Islet of Langerhans (tissue), 1 donor: ENCODE data around the gene PDPN.
"Not testable (repeated sequence)": the region's sequence is repeated elsewhere in the genome, so short reads cannot be mapped to it uniquely, and the experiment has no call there.

Source experiments
- FAIRE-seq: peaks from one replicate; lab custom pipeline; 2011; peaks lifted over from hg19 to GRCh38; lab: Jason Lieb, UNC

PDPN gene, protein sequence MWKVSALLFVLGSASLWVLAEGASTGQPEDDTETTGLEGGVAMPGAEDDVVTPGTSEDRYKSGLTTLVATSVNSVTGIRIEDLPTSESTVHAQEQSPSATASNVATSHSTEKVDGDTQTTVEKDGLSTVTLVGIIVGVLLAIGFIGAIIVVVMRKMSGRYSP

DNA sequence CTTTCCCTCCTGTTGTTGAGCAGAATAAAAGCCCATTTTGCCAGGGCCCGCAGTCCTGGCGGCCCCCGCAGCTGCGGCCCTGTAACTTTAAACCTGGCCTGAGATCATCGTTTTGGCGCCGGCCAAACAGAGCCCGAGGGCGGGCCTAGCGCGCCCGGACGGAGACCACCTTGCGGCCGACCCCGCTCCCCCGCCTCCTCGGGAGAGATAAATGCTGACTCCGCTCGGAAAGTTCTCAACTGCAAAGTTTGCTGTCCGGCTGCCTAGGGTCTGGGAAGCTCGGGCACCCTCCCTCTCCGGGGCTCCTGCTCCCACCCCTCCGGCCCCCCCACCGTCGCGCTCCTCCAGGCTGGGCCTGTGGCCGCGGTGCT, at the start of gene PDPN:
TSS of gene PDPN (plus strand) at position 238 of the 371 bp plus-strand sequence. CDS start 202 bp downstream, outside the sequence.
- no peak for FAIRE-seq

DNA sequence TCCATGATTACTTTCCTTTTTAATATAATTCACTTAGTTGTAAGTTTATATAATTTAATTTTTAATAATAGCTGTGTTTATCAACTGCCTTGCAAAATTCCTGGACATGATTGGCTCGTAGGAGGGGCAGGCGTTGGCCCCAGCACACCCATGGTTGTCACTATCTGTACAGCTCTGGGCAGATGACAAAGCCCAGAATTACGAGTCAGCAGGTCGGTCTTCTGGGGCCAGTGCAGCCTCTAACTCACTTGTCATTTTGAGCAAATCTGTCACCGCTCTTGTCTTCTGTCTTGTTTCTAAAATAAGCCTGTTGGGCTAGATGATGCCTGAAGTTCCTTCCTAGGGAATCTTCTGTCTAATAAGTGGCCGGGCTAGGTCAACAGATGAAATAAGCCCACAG, 48.4 kb upstream of the PDPN start:
- no peak for FAIRE-seq

DNA sequence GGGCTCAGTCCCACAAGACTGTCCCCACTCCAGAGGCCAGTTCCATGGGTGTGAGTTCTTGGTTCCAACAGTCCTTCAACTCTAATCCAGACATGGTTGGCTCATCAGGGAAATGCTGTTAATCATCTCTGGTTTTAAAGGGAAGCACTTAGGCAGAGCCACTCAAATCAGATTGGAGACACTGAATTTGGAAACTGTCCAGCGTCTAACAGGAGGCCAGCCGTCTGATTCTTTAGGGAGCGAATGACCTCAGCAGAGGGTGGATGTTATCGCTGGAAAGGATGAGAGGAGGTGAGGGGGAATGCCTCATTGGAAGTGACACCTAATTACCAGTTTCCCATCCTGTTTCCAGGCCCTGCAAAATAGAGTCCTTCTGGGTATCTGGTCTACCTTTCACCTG, 47.1 kb upstream of the PDPN start:
- no peak for FAIRE-seq

DNA sequence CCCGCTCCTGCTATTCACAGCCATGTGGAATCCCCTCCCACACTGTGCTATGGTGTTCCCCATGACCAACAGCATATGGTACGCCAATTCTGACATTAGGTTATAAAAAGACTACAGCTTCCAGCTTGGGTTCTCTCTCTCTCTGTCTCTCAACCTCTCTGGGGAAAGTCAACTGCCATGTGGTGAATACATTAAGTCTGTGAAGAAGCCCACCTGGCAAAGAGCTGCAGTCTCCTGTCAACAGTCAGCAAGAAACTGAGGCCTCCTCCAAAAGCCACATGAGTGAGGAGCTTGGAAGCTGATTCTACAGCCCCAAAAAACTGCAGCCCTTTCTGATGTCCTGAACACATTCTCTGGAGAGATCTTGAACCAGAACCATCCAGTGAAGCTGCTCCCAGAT, 44.8 kb upstream of the PDPN start:
- no peak for FAIRE-seq

DNA sequence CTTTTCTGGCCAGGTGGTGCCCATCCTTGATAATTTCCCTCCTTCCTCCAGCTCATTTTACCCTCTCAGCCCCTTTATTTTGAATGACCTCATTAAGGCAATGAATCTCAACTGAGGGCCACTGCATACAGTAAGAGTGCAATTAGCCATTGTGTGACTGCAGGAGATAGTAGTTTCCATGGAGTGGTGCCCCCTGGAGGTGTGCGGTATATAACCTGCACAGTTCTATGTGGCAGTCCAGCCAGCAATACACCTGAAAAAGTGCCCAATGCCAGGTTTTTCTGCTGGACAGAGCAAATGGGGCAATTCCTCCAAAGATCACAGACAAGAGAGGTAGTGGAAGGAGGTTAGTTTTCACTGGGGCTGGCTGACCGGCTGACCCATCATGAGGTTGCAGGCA, 43.9 kb upstream of the PDPN start:
- no peak for FAIRE-seq

DNA sequence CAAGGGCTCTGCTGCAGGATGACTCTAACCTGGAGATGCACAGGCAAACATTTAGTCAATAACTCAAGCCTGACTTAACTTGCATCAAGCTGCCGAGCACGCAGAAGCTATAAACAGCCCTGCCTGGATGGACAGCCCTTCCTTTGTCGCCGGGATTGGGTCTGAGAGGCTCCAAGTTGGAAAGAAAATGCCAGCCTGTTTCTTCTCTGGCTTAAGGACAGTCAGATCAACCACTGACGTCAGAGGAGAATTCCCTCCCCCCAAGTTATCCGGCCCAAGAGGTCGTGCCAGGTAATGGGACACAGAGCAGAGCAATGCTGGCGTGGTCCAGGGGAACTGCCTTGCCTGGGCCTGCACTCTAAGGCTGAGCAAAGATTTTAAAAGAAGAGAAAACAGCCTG, 42.8 kb upstream of the PDPN start:
- no peak for FAIRE-seq

DNA sequence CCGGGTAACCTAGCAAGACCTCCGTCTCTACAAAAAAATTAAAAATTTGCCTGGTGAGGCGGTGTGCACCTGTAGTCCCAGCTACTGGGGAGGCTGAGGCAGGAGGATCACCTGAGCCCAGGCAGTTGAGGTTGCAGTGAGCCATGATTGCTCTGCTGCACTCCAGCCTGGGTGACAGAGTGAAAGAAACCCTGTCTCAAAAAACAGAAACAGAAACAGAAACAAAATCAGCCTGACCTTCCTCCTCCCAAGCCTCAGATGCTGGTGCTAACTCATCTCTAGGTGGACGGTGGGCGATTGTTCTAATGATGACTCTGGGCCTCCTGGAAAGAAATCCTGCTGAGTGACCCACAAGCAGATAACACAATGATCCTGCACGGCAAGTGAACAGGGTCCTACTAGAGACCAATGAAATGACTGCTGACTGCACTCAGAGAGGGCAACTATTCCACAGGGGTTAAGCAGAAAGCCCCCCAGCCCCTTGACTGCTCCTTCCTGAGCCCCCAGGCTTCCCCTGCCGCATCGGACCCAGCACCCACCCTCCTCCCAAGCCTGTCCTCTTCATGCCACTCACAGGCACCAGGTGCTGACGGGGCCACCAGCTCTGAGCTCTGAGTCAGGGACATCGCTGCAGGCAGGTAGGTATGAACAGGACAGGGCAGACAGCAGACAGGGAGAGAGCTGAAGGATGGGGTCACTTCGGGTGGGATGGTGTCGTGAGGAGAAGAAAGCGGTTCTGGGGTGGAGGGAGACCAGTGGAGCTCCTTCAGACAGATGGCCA, 42.0 kb upstream of the PDPN start:
- no peak for FAIRE-seq

DNA sequence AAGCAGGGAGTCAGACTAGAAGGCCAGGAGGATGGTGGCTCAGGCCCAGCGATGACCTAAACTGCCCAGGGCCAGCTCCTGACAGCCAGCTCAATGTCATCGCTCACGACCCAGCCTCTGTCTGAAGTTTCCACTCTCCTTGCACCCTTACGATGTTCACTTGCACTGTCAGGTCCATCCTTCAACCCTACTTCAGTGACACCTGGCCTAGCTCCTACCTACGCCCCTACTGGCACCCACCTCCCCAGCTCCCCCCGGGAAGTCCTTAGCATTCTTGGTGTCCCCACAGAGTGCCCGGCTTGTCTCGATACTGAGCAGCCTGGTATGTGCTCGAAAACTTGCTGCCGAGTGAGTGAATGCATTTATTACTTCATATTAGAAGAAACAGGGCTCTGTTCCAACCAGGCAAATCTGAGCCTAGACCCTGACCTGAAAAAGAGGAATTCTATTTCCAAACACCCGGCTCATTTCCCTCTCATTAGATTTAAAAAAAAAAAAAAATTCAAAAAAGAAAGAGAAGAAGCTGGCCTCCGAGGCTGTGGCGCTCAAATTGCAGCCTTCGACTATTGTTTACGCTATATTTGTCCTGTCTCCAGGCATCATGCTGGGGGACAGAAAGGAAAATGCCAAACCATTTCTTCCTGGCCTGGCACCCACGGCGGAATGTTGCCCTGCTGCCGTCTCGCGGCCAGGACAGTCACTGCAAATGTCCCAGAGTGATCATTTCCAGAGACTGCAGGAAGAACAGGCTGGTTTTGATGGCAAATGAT, 40.0 kb upstream of the PDPN start:
- FAIRE-seq, result no peak

DNA sequence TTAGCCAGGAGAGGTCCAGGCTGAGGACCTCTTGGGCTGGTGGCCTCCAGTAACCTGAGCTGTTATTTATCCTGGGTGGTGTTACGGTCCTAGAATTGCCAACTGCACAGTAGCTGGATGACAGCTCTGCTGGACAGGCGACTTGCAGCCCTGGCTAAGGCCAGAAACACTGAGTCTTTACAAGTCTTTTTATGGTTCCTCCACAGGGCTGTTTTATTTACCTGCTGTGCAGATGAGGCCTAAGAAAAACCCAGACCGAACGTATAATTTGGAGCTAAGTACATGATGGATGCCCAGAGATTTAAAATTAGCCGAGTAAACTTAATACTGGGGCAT, 39.4 kb upstream of the PDPN start:
- no peak for FAIRE-seq

DNA sequence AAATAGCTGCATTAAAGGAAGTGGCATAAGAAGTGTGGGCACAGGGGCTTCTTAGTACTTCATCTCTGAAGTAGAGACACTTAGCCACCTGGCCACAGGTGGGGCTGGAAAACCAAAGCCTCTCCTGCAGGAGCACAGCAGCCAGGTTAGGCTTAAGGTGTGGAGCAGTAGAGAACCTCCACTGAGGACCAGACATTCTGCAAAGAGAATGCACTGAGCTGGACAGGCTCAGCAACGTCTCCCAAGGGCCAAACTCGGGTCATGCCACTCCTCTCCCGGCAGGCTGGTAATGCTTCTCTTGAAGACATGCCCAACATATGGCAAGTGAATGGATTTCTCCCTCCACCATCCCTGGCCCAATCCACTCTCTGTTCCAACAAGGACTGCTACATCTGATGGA, 36.8 kb upstream of the PDPN start:
- no peak for FAIRE-seq

DNA sequence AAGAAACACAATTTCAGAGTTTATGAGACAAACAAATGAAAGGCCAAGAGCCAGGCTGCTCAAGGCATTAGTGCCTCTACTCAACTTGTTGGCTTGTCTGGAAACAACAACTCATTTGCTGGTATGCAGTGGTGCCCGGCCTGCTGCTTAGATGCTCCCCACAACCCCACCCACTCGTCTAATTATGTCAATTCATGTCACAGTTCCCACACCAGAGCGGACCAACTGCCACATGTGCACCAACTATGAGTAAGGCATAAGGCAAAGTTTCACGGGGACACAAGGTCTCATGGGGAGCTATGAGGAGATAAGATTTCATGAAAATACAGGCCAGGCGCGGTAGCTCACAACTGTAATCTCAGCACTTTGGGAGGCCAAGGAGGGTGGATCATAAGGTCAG, 35.4 kb upstream of the PDPN start:
- FAIRE-seq, result no peak

DNA sequence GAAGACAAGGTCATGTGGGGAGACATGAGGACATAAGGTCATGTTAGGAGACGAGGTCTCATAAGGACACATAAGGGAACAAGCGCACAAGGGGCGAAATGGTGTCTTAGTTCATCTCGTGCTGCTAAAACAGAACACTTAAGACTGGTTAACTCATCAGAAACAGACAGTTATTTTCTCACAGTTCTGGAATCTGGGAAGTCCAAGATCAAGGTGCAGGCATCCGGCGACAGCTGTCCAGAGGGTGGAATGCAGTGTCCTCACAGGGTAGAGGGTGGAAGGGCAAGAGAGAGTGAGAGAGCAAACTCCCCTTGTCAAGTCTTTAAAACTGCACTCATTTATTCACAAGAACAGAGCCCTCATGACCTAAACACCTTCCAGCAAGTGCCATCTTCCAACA, 34.6 kb upstream of the PDPN start:
- FAIRE-seq, result no peak

DNA sequence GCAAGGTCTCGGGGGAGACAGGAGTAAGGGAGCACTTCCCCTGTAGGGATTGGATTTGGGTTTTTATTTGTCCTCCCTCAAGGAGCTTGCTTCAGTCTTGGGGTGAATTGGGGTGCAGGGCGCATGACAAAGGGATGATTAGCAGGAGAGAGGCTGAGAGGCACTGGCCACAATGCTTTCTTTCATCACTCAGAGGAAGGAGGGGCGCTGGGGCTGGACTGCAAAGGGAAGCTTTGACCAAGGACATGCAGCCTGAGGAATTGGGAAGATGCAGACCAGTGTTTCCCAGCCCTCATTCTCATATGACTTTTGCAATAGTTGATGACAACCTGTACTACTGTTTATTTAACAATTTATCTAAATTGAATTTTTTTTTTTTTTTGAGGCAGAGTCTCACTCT, 34.1 kb upstream of the PDPN start:
- no peak for FAIRE-seq

DNA sequence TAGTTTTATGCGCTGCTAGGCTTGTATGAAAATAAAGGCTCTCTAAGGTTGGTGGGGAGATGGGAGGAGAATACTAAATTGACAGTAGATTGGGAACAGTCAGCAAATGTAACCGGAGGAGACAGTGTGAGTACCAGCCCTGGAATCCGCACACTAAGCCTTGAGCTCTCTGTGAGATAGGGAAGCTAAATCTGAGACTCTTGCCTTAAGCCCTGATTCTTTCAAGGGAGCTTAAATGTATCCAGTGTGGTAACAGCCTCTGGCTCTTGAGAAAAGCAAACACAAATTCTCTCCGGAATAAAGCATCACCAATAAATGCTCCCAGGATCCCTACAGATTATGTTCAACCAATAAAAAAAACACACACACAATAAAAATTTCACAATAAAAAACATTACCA, 33.0 kb upstream of the PDPN start:
- FAIRE-seq, result no peak

DNA sequence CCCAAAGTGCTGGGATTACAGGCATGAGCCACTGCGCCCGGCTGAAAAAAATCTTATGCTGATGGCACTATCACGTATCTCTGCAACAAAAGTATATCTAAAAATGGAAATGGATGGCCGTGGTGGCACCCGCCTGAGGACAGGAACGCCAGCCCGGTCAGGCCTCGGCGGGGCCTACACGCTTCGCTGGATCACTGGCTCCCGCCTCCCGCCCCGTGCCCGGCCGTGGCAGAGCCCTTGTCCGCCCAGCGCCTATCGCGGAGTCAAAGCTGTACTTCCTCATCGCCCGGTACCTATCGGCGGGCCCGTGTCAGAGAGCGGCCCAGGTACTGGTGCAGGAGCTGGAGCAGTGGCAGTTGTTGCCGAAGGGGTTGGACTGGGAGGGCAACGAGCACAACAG, 28.8 kb upstream of the PDPN start:
- FAIRE-seq, result no peak

DNA sequence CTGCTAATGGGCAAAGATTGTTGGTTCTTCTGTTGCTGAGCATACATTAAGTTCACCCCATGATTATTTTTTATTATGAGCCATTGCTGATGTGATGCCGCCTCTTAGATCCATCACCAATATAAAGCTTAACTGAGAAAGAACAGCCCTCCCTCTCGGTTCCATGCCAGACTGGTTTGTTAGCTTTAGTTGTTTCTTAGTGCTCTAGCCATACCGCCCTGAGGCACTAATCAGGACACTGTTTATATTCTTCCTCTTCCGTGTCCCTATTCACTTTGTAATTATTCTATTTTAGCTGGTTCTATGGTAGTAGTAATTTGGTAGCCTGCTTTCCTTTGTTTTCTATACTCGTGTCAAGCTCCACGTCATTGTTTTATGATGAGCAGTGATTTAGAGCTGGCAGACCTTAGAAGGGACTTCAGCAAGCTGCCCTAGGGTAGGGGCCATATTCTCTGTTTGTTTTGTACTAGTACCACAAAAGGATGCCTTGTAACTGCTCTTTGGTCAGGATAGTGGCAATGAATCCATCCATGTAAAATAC, 27.3 kb upstream of the PDPN start:
- FAIRE-seq, result no peak

DNA sequence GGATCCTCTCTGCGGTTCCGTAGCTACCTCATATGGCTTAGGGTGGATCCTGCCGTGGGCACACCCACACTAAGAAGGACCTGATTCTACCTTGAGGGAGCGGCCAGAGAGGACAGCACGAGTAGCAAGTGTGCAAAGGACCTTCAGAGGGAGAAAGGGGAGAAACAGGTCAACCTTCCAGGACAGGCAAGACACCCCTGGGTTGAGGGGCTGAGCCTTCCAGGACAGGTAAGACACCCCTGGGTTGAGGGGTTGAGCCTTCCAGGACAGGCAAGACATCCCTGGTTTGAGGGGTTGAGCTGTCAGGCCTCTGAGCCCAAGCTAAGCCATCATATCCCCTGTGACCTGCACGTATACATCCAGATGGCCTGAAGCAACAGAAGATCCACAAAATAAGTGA, 23.1 kb upstream of the PDPN start:
- no peak for FAIRE-seq

DNA sequence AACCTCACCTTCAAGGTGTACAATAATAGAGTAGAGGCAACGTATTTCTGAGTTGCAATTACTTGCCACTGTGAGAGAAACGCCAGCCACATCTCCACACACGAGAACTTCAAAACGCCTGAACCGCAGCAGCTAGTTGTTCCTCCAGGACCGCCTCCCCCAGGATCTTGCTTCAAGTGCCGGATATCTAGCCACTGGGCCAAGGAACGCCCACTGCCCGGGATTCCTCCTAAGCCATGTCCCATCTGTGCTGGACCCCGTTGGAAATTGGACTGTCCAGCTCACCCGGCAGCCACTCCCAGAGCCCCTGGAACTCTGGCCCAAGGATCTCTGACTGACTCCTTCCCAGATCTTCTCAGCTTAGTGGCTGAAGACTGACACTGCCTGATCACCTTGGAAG, 20.7 kb upstream of the PDPN start:
- FAIRE-seq, result not testable (repeated sequence)

DNA sequence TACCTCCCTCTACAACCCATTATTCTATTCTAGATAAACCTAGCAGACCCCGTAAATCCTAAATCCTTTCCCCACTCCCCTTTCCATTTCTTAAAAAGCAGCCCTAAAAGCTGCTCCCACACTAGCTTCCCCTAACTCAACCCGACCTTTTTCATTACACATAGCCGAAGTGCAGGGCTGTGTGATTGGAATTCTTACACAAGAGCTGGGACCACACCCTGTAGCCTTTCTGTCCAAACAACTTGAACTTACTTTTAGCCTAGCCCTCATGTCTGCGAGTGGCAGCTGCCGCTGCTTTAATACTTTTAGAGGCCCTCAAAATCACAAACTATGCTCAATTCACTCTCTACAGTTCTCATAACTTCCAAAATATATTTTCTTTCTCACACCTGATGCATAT, 19.6 kb upstream of the PDPN start:
- FAIRE-seq, result no peak

DNA sequence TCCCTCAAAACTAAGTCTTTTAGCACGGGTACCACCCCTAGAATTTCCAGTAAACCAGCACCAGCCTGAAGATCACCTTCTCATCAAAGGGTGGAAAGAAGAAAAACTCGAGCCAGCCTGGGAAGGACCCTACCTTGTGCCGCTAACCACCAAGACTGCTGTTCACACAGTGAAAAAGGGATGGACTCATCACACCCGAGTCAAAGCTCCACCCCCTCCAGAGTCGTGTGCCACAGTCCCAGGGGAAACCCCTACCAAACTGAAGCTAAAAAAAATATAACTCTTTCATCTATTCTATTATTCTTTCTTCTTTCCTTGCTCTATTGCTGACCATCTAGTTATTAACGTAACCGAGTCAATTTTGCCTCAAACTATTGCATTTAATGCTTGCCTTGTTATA, 13.2 kb upstream of the PDPN start:
- not testable (repeated sequence) for FAIRE-seq

DNA sequence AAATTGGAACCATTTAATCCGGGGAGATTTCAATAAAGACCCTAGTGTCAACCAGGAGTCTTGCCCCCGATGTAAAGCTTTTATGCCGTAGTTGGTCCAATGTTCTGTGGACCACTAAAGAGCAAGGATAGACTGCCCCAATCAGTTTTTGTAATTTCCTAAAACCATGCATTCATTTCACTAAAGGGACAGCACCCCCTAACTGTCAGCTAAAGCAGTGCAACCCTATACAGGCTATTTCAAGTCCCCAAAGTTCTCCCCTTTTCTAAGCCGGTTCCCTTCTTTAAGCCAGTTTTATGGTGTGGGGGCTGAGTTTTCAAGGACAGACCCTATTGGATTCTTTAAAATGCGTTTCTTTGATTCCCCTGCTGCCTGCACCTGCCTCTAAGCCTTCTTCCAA, 12.7 kb upstream of the PDPN start:
- FAIRE-seq, result no peak

DNA sequence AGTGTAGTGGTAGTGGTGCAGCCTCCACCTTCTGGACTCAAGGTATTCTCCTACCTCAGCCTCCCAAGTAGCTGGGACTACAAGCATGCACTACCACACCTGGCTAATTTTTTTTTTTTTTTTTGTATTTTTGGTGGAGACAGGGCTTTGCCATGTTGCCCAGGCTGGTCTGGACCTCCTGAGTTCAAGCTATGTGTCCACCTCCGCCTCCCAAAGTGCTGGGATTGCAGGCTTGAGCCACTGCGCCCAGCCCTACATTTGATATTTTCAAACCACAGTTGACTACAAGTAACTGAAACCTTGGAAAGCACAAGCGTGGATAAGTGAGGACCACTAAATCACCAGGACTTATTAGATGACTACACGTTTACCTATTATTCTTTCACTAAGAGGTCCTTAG, 10.0 kb upstream of the PDPN start:
- FAIRE-seq, result no peak

DNA sequence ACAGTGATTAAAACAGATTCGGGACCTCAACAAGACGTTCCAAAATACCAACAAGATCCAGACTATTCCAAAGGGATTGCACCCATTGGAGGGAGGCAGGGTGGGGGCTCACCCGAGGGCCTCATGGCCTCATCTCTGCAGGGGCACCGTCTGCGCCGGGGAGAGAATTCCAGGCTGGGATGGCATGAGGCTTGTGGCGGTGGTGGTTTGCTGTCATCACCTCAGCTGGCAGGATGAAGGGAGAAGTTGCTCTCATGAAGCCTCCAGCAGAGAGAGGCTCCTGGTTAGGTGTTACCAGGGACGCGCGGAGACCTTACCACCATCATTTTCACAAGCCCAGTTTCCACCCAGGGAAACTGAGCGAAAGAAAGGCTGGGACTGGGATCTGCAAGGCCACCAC, 6.7 kb upstream of the PDPN start:
- no peak for FAIRE-seq

DNA sequence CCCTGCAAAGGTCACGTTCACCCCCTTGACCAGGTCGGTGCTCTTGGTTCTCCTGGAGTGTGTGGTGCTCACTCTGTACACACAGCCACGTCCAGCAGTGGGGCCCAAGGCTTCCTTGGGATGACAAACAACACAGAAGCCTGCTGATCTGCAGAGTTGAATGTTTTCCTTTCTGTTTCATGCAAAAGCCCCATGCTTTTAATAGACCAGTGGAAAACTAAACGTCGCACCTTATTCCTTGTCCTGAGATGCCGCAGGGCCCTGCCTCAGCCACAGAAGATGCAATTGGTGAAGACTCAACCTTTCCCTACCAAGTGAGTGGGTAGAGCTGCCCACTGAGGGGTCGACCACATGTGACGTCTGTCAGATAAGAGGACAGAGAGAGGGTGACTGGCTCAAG, 5.8 kb upstream of the PDPN start:
- FAIRE-seq, result no peak
